Muscle layer of colon (tissue), 2 donors: Measurements from ENCODE around the gene RNF34.

ENCODE experiments used
- H3K27ac ChIP-seq: one replicate; pipeline ENCODE4 v1.7.0; 2013; ENCODE audit warnings: low read depth, mild to moderate bottlenecking, low read length, moderate library complexity
- H3K27me3 ChIP-seq, 2 donors: one replicate each; pipeline ENCODE4 v1.7.0; 2013; ENCODE audit warnings: low read length in 2 of 2, mild to moderate bottlenecking in 2 of 2; ENCODE audit not compliant: insufficient read depth in 2 of 2, control insufficient read depth in 1 of 2
- H3K36me3 ChIP-seq: one replicate; pipeline ENCODE4 v1.7.0; 2013; ENCODE audit warnings: mild to moderate bottlenecking, low read length; ENCODE audit not compliant: insufficient read depth
- H3K4me1 ChIP-seq: one replicate; pipeline ENCODE4 v1.7.0; 2013; ENCODE audit warnings: mild to moderate bottlenecking, low read length; ENCODE audit not compliant: insufficient read depth
- H3K4me3 ChIP-seq, 2 donors: one replicate each; pipeline ENCODE4 v1.7.0; 2013; ENCODE audit warnings: low read length in 2 of 2, low read depth in 1 of 2, mild to moderate bottlenecking in 1 of 2, moderate library complexity in 1 of 2
- H3K9ac ChIP-seq: one replicate; pipeline ENCODE4 v1.7.0; 2013; ENCODE audit warnings: low read length
- H3K9me3 ChIP-seq: one replicate; pipeline ENCODE4 v1.7.0; 2013; ENCODE audit warnings: mild to moderate bottlenecking, low read length
- donor health status: abdominal sarcoma.
- donor health status: Adenocarcinoma of cecum.

RNF34 gene

DNA sequence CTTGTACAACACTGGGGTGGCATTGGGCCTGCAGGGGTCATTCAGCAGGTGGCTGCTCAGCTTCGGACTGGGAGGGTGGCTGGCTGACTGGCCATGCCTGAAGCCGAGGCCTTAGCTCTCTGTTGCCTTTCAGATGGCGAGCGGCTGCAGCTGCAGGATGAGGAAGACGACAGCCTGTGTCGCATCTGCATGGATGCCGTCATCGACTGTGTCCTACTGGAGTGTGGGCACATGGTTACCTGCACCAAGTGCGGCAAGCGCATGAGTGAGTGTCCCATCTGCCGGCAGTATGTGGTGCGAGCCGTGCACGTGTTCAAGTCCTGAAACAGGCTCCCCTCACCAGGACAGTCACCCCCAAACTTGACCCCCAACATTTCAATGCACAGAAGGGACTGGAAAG, 23.3 kb downstream of the RNF34 start:
- Histone ChIP-seq H3K27ac (no peak overlapping the region), H3K4me1 (peaks cover 8% of the 10 kb centered on the region), H3K27me3 (no peaks in the 10 kb centered on the region), H3K36me3 (peaks cover 58% of the 10 kb centered on the region), H3K9me3 (no peaks in the 10 kb centered on the region), H3K4me3 (no peak overlapping the region), H3K9ac (no peak overlapping the region)

DNA sequence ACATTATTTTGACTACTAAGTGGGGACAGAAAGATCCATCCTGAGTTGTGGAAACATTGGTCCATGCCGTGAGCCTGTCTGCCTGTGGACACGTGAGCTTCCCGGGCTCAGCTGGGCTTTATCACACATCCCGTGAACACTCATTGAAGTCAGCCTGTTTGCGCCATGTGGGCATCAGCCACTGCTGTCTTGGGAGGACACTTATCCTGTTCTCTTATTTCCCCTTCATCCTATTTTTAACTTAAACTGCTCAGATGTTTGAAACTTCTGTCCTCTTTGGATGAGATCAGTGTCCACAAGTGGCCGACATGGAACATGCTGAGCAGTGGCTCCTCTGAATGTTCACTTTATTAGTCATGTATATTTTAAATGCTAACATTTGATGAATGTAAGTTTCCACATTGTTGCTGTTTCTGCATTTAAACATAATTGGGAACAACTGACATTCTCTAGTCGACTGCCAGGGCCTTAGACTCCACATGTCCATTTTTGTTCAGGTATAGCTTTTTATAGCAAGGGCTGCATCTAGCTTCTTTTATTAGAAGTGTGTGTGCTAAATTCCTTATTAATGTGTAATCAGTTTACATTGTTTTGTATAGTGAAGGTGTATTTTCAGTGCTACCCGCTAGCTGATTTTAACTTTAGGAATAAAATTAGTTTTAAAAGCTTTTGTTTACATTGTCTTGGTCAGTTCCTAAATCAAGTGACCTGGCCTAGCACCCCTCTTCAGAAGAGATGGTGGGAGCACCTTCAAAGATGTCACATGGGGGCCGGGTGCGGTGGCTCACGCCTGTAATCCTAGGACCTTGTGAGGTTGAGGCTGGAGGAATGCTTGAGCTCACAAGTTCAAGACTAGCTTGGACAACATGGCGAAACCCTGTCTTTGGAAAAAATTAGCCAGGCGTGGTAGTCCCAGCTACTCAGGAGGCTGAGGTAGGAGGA, 24.0 kb downstream of the RNF34 start:
- H3K9ac ChIP-seq: no peak overlapping the region
- no peak overlapping the region for H3K4me3 ChIP-seq
- no peaks in the 10 kb centered on the region for H3K9me3 ChIP-seq
- no peaks in the 10 kb centered on the region for H3K27me3 ChIP-seq
- H3K4me1 ChIP-seq: peaks cover 8% of the 10 kb centered on the region
- no peak overlapping the region for H3K27ac ChIP-seq
- H3K36me3 ChIP-seq: peaks cover 62% of the 10 kb centered on the region

DNA sequence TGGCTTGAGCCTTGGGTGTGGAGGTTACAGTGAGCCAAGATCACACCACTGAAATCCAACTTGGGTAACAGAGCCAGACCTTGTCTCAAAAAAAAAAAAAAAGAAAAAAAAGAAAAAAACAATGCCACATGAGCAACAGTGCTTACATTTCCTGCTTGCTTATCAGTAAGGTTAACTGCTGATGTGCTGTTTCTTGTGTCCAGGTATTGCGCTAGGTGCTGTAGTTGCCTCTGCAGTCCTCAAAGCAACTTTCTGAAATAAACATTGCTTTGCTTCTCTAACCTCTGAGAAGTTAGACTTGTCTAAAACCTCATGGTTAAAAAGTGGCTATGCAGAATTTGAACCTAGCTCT, 24.7 kb downstream of the RNF34 start:
- Histone ChIP-seq H3K9ac (no peak overlapping the region), H3K36me3 (peaks cover 63% of the 10 kb centered on the region), H3K27ac (no peak overlapping the region), H3K4me3 (no peak overlapping the region), H3K9me3 (no peaks in the 10 kb centered on the region), H3K27me3 (no peaks in the 10 kb centered on the region), H3K4me1 (peaks cover 8% of the 10 kb centered on the region)

DNA sequence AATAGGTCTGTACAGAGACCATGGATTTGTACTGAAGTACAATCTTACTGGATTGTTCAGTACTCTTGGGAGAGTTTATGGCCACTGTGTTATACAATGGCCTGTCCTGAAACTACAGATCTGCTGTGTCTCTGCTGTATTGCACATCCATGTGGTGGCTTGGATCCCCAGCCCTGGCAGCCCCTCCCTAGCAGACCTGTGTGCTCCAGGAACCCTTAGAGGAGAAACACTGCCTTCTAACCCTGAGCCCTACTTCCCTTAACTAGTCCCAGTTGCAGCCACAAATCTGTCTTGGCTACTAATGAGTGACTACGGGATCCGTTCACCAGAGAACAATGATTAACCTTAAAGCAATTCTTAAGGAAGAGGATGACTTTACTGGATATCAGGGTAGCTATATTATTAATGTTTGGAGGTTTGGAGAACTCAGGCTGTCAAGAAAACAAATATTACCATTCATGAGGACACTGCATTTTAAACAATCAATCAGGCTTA, 27.7 kb downstream of the RNF34 start:
- Histone ChIP-seq H3K9me3 (no peaks in the 10 kb centered on the region), H3K27me3 (no peaks in the 10 kb centered on the region), H3K9ac (no peak overlapping the region), H3K4me1 (peaks cover 8% of the 10 kb centered on the region), H3K27ac (no peak overlapping the region), H3K36me3 (peaks cover 73% of the 10 kb centered on the region), H3K4me3 (no peak overlapping the region)

DNA sequence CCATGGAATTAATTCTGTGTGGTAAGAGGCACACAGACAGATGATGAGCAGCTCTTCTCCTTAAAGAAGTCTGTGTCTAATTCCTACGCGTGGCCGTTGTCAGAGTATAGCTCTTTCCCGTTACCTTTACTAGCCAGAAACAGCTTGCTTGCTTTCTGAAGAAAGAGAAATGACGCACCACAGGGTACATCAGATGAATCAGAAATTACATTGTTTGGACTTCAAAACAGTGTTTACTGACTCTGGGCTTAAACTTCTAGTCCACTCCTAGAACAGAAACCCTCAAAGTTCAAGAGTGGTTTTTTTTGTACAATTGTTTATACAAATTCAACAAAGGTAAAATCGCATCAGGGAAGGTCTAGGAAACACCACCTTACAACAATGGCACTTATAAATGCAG, 29.0 kb downstream of the RNF34 start:
- no peak overlapping the region for H3K9ac ChIP-seq
- H3K4me3 ChIP-seq: no peak overlapping the region
- peaks cover 71% of the 10 kb centered on the region for H3K36me3 ChIP-seq
- no peaks in the 10 kb centered on the region for H3K27me3 ChIP-seq
- peaks cover 6% of the 10 kb centered on the region for H3K4me1 ChIP-seq
- no peaks in the 10 kb centered on the region for H3K9me3 ChIP-seq
- H3K27ac ChIP-seq: no peak overlapping the region

DNA sequence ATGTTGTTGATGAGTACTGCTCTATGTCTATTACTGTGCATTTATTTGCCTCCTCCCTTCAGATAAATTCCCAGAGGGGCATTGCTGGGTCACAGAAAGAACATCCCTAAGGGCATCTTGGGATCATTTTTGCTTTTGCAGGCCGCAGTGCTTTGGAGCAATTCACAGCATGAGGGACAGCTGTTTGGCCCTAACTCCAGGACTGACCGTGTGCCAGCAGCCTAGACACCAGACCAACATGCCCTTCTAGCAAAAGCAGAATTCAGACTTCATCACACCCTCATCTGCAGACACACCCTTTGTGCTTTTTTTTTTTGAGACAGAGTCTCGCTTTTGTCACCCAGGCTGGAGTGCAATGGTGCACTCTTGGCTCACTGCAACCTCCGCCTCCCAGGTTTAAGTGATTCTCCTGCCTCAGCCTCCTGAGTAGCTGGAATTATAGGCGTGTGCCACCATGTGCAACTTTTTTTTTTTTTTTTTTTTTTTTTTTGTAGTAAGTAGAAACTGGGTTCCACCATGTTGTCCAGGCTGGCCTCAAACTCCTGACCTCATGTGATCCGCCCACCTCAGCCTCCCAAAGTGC, 31.0 kb downstream of the RNF34 start:
- H3K4me1 ChIP-seq: no peaks in the 10 kb centered on the region
- H3K27me3 ChIP-seq: no peaks in the 10 kb centered on the region
- no peaks in the 10 kb centered on the region for H3K9me3 ChIP-seq
- peaks cover 61% of the 10 kb centered on the region for H3K36me3 ChIP-seq
- H3K9ac ChIP-seq: no peak overlapping the region
- no peak overlapping the region for H3K27ac ChIP-seq
- H3K4me3 ChIP-seq: no peak overlapping the region

DNA sequence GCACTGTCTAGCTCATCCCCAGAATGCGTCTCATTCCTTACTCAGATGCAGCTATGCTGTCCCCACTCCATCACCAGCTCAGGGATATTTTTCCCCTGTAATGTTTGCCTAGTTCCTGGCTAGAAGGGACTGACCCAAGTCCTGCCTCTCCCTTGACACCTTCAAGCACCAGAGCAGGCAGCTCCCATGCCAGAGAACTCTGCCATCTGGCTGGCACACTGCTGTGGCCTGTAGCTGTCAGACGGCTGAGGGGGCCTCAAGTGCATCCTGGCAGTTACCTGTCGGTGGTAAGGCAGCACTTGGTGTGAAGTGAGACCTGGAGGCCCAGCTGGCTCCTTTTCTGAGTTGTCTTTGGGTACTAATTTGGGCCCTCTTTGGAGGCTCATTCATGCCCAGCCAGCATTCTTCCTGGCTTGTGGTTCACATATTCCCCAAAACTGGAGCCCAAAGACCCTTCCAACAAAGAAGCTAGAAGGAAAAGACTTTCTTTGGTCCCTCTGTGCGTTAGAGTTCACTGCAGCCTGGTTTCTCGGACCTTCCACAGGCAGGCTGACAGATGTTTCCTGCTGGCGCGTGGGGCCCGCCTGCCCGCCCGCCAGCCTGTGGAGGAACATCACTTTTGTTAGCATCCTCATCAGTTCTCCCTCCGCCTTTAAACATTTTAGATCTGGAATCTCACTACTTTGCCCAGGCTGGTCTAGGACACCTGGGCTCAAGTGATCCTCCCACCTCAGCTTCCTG, 33.0 kb downstream of the RNF34 start:
- Histone ChIP-seq H3K27ac (no peak overlapping the region), H3K4me1 (no peaks in the 10 kb centered on the region), H3K27me3 (no peaks in the 10 kb centered on the region), H3K9me3 (no peaks in the 10 kb centered on the region), H3K9ac (no peak overlapping the region), H3K4me3 (no peak overlapping the region), H3K36me3 (peaks cover 55% of the 10 kb centered on the region)

DNA sequence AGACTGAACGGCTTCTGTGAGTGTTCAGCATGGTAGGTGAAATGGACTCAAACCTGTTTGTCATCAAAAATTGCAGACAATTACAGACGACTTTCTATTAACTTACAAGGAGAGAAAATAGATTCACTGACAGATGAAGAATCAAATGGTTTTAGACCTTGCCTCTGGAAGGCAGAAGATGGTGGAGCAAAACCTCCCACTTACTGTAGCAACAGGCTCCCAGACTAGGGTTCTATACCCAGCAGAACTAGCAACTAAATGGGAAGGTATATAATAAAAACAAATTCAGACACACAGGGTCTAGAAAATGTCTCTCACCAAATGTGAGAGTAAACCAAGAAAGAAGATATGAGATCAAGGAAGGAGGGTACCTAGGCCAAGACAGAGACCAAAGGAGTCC, 36.8 kb downstream of the RNF34 start:
- Histone ChIP-seq H3K9ac (no peak overlapping the region), H3K4me3 (no peak overlapping the region), H3K36me3 (peaks cover 47% of the 10 kb centered on the region), H3K9me3 (no peaks in the 10 kb centered on the region), H3K4me1 (no peaks in the 10 kb centered on the region), H3K27me3 (no peaks in the 10 kb centered on the region), H3K27ac (no peak overlapping the region)

DNA sequence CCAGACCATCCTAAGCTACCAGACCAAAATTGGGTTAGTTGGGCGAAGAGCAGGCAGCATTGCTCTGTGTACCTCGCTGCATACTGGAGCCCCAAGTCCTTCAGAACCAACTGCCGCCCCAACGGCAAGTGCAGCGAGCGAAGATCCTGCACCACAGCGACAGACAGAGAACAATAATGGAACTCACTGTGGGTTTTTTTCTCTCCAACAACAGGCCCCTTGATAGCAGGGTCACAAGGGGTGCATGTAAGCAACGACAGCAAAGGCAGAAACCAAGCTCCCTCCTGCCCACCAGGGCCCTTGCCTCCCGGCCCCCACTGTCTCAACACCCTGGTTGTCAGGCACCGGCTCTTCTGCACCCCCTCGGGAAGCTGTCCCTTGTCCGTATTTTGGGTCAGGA, 39.0 kb downstream of the RNF34 start:
- Histone ChIP-seq H3K36me3 (peaks cover 33% of the 10 kb centered on the region), H3K9me3 (no peaks in the 10 kb centered on the region), H3K27me3 (no peaks in the 10 kb centered on the region), H3K4me3 (no peak overlapping the region), H3K4me1 (peaks cover 13% of the 10 kb centered on the region), H3K9ac (no peak overlapping the region), H3K27ac (no peak overlapping the region)

DNA sequence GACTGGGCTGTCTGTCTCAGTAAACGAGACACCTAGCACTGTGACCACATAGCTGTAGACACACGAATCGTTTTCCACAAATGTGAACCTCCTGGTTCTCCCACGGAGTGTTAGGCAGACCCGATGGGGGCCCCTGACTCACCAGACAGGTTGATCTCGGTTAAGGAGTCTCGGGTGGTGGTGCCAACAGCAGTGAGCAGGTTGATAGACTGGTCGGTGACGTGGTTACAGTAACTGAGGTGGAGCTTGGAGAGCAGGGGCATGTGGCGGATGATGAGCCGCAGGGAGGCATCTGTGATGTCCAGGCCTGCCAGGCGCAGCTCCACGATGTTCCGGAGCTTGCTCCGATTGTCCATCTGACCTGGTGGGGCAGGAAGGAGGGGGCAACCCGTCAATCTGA, 39.8 kb downstream of the RNF34 start:
- Histone ChIP-seq H3K4me1 (peaks cover 19% of the 10 kb centered on the region), H3K27ac (no peak overlapping the region), H3K9me3 (no peaks in the 10 kb centered on the region), H3K36me3 (peaks cover 32% of the 10 kb centered on the region), H3K9ac (no peak overlapping the region), H3K27me3 (no peaks in the 10 kb centered on the region), H3K4me3 (no peak overlapping the region)

DNA sequence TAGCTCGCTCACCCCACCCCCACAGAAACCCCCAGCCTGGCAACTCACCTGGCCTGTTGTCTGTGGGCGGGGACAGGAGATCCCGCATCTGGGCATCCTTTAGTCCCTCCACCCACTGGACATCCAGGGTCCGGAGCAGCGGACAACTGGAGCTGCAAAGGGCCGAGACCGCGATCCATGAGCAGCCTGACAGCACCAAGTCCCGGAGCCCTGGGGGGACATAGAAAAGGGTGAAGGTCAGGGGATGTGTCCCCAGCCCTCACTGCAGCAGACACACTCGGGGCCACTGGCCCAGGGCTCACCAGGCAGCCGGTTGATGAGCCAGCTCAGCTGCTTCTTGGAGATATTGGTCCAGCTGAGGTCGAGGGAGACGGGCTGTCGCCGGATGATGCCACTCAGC, 40.9 kb downstream of the RNF34 start:
- peaks cover 23% of the 10 kb centered on the region for H3K4me1 ChIP-seq
- no peaks in the 10 kb centered on the region for H3K9me3 ChIP-seq
- H3K27me3 ChIP-seq: no peaks in the 10 kb centered on the region
- H3K4me3 ChIP-seq: no peak overlapping the region
- H3K27ac ChIP-seq: no peak overlapping the region
- peaks cover 32% of the 10 kb centered on the region for H3K36me3 ChIP-seq
- no peak overlapping the region for H3K9ac ChIP-seq
